H1 (cell line): ENCODE data around the gene KIF5C. TPM values are rescaled to one million over a fixed set of nuclear protein-coding genes. Genes with fewer than 3 reads are reported as not detected.

ENCODE experiments used
- CTCF ChIA-PET: fragments of 300-600 bp; sonication (Branson Sonifier 250); formaldehyde crosslinking; loops from one replicate; lab custom pipeline; 2021; ENCODE audit not compliant: partially characterized antibody; lab: Charles Lee
- POLR2A ChIA-PET: fragments of 300-600 bp; sonication (Branson Sonifier 250); formaldehyde crosslinking; loops from one replicate; lab custom pipeline; 2021; ENCODE audit warnings: inconsistent platforms; ENCODE audit not compliant: partially characterized antibody; lab: Charles Lee
- DNase-seq, 2 experiments: peaks; one replicate each; pipeline versions ENCODE4 v3.0.0 to v3.0.0-alpha.2; 2010 to 2022; ENCODE audit warnings: low spot score in 2 of 2, low read depth in 1 of 2, mixed read lengths in 1 of 2
- FAIRE-seq: peaks from 2 replicates; lab custom pipeline; 2011; peaks lifted over from hg19 to GRCh38; lab: Jason Lieb, UNC
- H2AFZ ChIP-seq: 2 replicates; pipeline ENCODE4 v1.8.1; 2012; ENCODE audit warnings: low read length, inconsistent platforms
- H2AK5ac ChIP-seq: 2 replicates; pipeline ENCODE4 v1.6.1; 2013; ENCODE audit warnings: low read depth, low read length
- H2BK120ac ChIP-seq: replicated peaks from 2 replicates; pipeline ENCODE3; 2013; ENCODE audit warnings: low read depth, low read length, inconsistent platforms
- H2BK12ac ChIP-seq: 2 replicates; pipeline ENCODE4 v1.6.1; 2013; ENCODE audit warnings: low read depth, low read length
- H2BK15ac ChIP-seq: 2 replicates; pipeline ENCODE4 v1.6.1; 2013; ENCODE audit warnings: low read length
- H2BK20ac ChIP-seq: 2 replicates; pipeline ENCODE4 v1.6.1; 2013; ENCODE audit warnings: low read length
- H2BK5ac ChIP-seq: 2 replicates; pipeline ENCODE4 v1.6.1; 2013; ENCODE audit warnings: low read depth, low read length
- H3K14ac ChIP-seq: 2 replicates; pipeline ENCODE4 v1.6.1; 2013; ENCODE audit warnings: inconsistent platforms; ENCODE audit not compliant: insufficient read length
- H3K18ac ChIP-seq: 2 replicates; pipeline ENCODE4 v1.6.1; 2013; ENCODE audit warnings: low read length; ENCODE audit errors: extremely low read depth
- H3K23ac ChIP-seq: 2 replicates; pipeline ENCODE4 v1.6.1; 2013; ENCODE audit warnings: inconsistent platforms; ENCODE audit not compliant: insufficient read length
- H3K23me2 ChIP-seq: 2 replicates; pipeline ENCODE4 v1.6.1; 2013; ENCODE audit warnings: low read depth, low read length
- H3K27ac ChIP-seq: 2 replicates; pipeline ENCODE4 v1.6.1; 2011; ENCODE audit warnings: low read depth, low read length, inconsistent platforms
- H3K27me3 ChIP-seq, 4 experiments: replicated peaks in 1 of 4; 1 replicate in 1 of 4; 2 replicates in 3 of 4; pipeline versions ENCODE4 v1.6.1 to v1.8.1; 2011 to 2013; ENCODE audit warnings: low read length in 3 of 4, mild to moderate bottlenecking in 3 of 4, inconsistent platforms in 2 of 4, mixed read lengths in 2 of 4, moderate library complexity in 1 of 4; ENCODE audit not compliant: control insufficient read depth in 3 of 4, insufficient read depth in 3 of 4; ENCODE audit errors: extremely low read depth in 1 of 4
- H3K36me3 ChIP-seq, 4 experiments: 2 replicates each; pipeline versions ENCODE4 v1.6.1 to v1.8.1; 2011 to 2013; ENCODE audit warnings: mild to moderate bottlenecking in 4 of 4, low read length in 3 of 4, moderate library complexity in 2 of 4, control low read depth in 1 of 4, inconsistent platforms in 1 of 4; ENCODE audit not compliant: insufficient read depth in 4 of 4, control insufficient read depth in 2 of 4
- H3K4ac ChIP-seq: replicated peaks from 2 replicates; pipeline ENCODE3; 2013; ENCODE audit warnings: low read length, low read depth, mixed read lengths, inconsistent platforms; ENCODE audit not compliant: insufficient read length
- H3K4me1 ChIP-seq, 4 experiments: replicated peaks in 1 of 4; 1 replicate in 1 of 4; 2 replicates in 3 of 4; pipeline versions ENCODE4 v1.6.1 to v1.8.1; 2011 to 2013; ENCODE audit warnings: low read length in 3 of 4, inconsistent platforms in 2 of 4, mixed read lengths in 1 of 4; ENCODE audit not compliant: insufficient read depth in 4 of 4, control insufficient read depth in 3 of 4
- H3K4me2 ChIP-seq, 2 experiments: 2 replicates each; pipeline versions ENCODE4 v1.6.1 to v1.8.1; 2011 to 2013; ENCODE audit warnings: low read depth in 2 of 2, low read length in 2 of 2, control low read depth in 1 of 2, inconsistent platforms in 1 of 2, mild to moderate bottlenecking in 1 of 2; ENCODE audit not compliant: insufficient read depth in 1 of 2
- H3K4me3 ChIP-seq, 4 experiments: fragments of 200-600, 300-600 bp in 1 of 4; sonication (generic), shearing (Covaris generic), sonication (Bioruptor Twin) in 1 of 4; 2 replicates each; pipeline versions ENCODE4 v1.5.1 to v1.8.1; 2011 to 2016; ENCODE audit warnings: low read length in 4 of 4, low read depth in 3 of 4, control low read depth in 2 of 4, inconsistent platforms in 2 of 4, mild to moderate bottlenecking in 2 of 4, mixed read lengths in 1 of 4, moderate library complexity in 1 of 4; ENCODE audit not compliant: insufficient read depth in 2 of 4; ENCODE audit errors: extremely low read depth in 1 of 4
- H3K56ac ChIP-seq: replicated peaks from 2 replicates; pipeline ENCODE3; 2013; ENCODE audit warnings: low read depth, mild to moderate bottlenecking, mixed read lengths, low read length, inconsistent platforms; ENCODE audit not compliant: insufficient read length
- H3K79me1 ChIP-seq: 2 replicates; pipeline ENCODE4 v1.6.1; 2013; ENCODE audit warnings: low read depth, low read length, control low read depth
- H3K79me2 ChIP-seq, 2 experiments: 2 replicates each; pipeline versions ENCODE4 v1.6.1 to v1.8.1; 2012 to 2013; ENCODE audit warnings: low read length in 2 of 2, mild to moderate bottlenecking in 2 of 2, inconsistent platforms in 1 of 2; ENCODE audit not compliant: insufficient read depth in 2 of 2, control insufficient read depth in 1 of 2
- H3K9ac ChIP-seq, 4 experiments: replicated peaks in 1 of 4; 1 replicate in 1 of 4; 2 replicates in 3 of 4; pipeline versions ENCODE4 v1.6.1 to v1.8.1; 2011 to 2013; ENCODE audit warnings: low read depth in 3 of 4, low read length in 3 of 4, control low read depth in 2 of 4, mild to moderate bottlenecking in 2 of 4, moderate library complexity in 2 of 4, inconsistent platforms in 1 of 4; ENCODE audit errors: extremely low read depth in 1 of 4
- H3K9me3 ChIP-seq, 2 experiments: 2 replicates each; pipeline versions ENCODE4 v1.6.1 to v1.8.1; 2012 to 2013; ENCODE audit warnings: mild to moderate bottlenecking in 2 of 2, moderate library complexity in 2 of 2, control low read depth in 1 of 2, inconsistent platforms in 1 of 2, low read depth in 1 of 2, low read length in 1 of 2, mixed read lengths in 1 of 2; ENCODE audit not compliant: insufficient read depth in 2 of 2
- H4K20me1 ChIP-seq, 2 experiments: replicated peaks in 1 of 2; 2 replicates each; pipeline versions ENCODE3 to v1.8.1; 2011 to 2013; ENCODE audit warnings: inconsistent platforms in 2 of 2, low read length in 2 of 2, mild to moderate bottlenecking in 1 of 2; ENCODE audit not compliant: insufficient read depth in 2 of 2, control insufficient read depth in 1 of 2
- H4K5ac ChIP-seq: 2 replicates; pipeline ENCODE4 v1.6.1; 2013; ENCODE audit warnings: low read length, low read depth, mixed read lengths, inconsistent platforms; ENCODE audit not compliant: insufficient read length
- H4K8ac ChIP-seq: 2 replicates; pipeline ENCODE4 v1.8.0; 2013; ENCODE audit warnings: mild to moderate bottlenecking, moderate library complexity, low read length, inconsistent platforms; ENCODE audit not compliant: insufficient read depth; ENCODE audit errors: extremely low read depth
- H4K91ac ChIP-seq: replicated peaks from 2 replicates; pipeline ENCODE3; 2013; ENCODE audit warnings: low read length, mixed read lengths, inconsistent platforms; ENCODE audit not compliant: insufficient read length
- PHF8 ChIP-seq: fragments of 200-600 bp; sonication (generic); conservative IDR thresholded peaks from 2 replicates; pipeline ENCODE4 v1.7.1; 2012; ENCODE audit warnings: low read depth, mild to moderate bottlenecking, inconsistent platforms, low read length, moderate library complexity
- whole genome bisulfite sequencing, 2 experiments: shearing (Covaris generic) in 1 of 2; methylation state at CpG; one replicate each; pipeline versions ENCODE4 v1.1.6 to v1.1.7; 2013 to 2015; ENCODE audit warnings: low lambda C conversion rate in 2 of 2, mixed read lengths in 2 of 2, inconsistent platforms in 1 of 2, low coverage in 1 of 2, missing lambda C conversion rate in 1 of 2; ENCODE audit not compliant: insufficient replicate concordance in 2 of 2, insufficient coverage in 1 of 2, insufficient read length in 1 of 2; ENCODE audit errors: extremely low coverage in 1 of 2, missing lambda C conversion rate in 1 of 2; 5-methylcytosine and 5-hydroxymethylcytosine counted together
- polyA plus RNA-seq, 7 experiments: library from polyadenylated mRNA; depleted of rRNA in 3 of 7; stranded (reverse) in 5 of 7; unstranded in 2 of 7; fragments of >200 nt in 5 of 7; fragments of 200-250 nt in 2 of 7; gene quantifications; 1 replicate in 5 of 7; 2 replicates in 1 of 7; 4 replicates in 1 of 7; pipeline versions ENCODE4 v1.2.1 to v1.2.3, GENCODE V29; 2011 to 2013; ENCODE audit warnings: missing spikeins in 2 of 7, mixed read lengths in 2 of 7
- total RNA-seq: library from RNA; stranded (reverse); fragmentation: NEBNext Ultra II Directional; extraction: Animal tissue kit (Norgen Biotek cat#: 25700); gene quantifications from 2 replicates; pipeline ENCODE4 v1.2.1, GENCODE V29; 2021

The KIF5C gene
- total and polyA plus RNA-seq, 2 of the 8 experiments (the other 6 are each of a cell fraction or from before 2014, with no cell fraction given) = 16.3 to 66.4 TPM

DNA sequence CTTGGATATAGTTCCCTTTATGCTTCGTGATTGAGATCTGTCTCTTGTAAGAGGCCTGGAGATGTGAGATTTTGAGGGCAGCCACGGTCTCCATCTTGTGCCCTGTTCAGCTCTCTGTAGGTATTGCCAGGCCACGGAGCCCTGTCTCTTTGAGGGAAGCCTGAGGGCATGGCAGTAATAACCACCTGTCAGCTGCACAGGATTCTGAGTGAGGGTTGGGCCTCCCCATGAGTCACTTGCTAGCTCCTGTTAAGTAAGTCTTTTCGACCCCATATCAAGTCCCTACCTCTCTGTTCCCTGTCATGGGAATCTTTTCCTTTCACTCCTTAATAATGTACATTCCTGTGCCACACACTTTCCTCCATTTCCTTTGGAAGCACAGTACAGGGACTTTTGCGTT lies 183.9 kb downstream of the KIF5C start:
- Histone ChIP-seq H2BK15ac (no peak overlapping the region), H2BK12ac (no peak overlapping the region), H3K18ac (no peak overlapping the region), H3K79me2 (no peaks in the 10 kb centered on the region), H2BK120ac (no peak overlapping the region), H3K4me1 (peaks cover 0 to 2% (median 0%) of the 10 kb centered on the region in 4 experiments; a peak in 1 of 7 replicates), H4K5ac (no peak overlapping the region), H4K91ac (no peak overlapping the region), H3K4ac (no peak overlapping the region), H3K79me1 (no peaks in the 10 kb centered on the region), H2AFZ (no peak overlapping the region), H3K9me3 (no peaks in the 10 kb centered on the region), H4K8ac (no peak overlapping the region), H2BK20ac (no peak overlapping the region), H4K20me1 (peaks cover 0 to 2% of the 10 kb centered on the region in 2 experiments), H3K9ac (no peak overlapping the region), H3K23ac (no peak overlapping the region), H3K36me3 (no peaks in the 10 kb centered on the region), H2BK5ac (no peak overlapping the region), H3K27me3 (no peaks in the 10 kb centered on the region), H3K56ac (no peak overlapping the region), H3K23me2 (no peaks in the 10 kb centered on the region; the same call in 1 of the 2 replicates), H3K4me3 (no peak overlapping the region), H3K27ac (no peak overlapping the region), H3K14ac (no peak overlapping the region), H2AK5ac (no peak overlapping the region), H3K4me2 (no peak overlapping the region)
- ChIA-PET POLR2A (no interaction called here), CTCF (interaction anchor here (1.5 to 2.0 kb wide), 3 partner anchors 10 to 254 kb away, joined by 5 to 13 read pairs (median 6); partner anchors contain the start of gene LYPD6B)
- no peak for DNase-seq
- WGBS, 2 experiments = 91% methylated on average over 5 of the region's 5 CpGs; no CpG with 5 or more reads in 1 of the 2 experiments
- no peak for FAIRE-seq
- TF ChIP-seq PHF8 = no peak
